SU-DHL-6 (cell line): Measurements from ENCODE around the gene TOMM40L.

Source experiments
- H2AFZ ChIP-seq: fragments of 200-600 bp; sonication (generic); 2 replicates; pipeline ENCODE4 v1.6.1; 2014; ENCODE audit warnings: low read depth, mild to moderate bottlenecking, moderate library complexity, mixed read lengths, antibody characterized with exemption, low read length; ENCODE audit not compliant: severe bottlenecking
- H3F3A ChIP-seq: fragments of 200-600 bp; shearing (Covaris generic); 2 replicates; pipeline ENCODE4 v1.6.0; 2016; ENCODE audit warnings: antibody characterized with exemption, mild to moderate bottlenecking; ENCODE audit not compliant: insufficient read depth
- H3K27ac ChIP-seq: fragments of 200-600 bp; sonication (generic); 2 replicates; pipeline ENCODE4 v1.5.1; 2016; ENCODE audit warnings: low read depth, mild to moderate bottlenecking, low read length, moderate library complexity, mixed read lengths
- H3K27me3 ChIP-seq: fragments of 200-600 bp; sonication (generic), shearing (Covaris generic); 2 replicates; pipeline ENCODE4 v1.6.0; 2014; ENCODE audit warnings: mild to moderate bottlenecking, low read length
- H3K36me3 ChIP-seq: fragments of 200-600 bp; sonication (generic); 2 replicates; pipeline ENCODE4 v1.6.1; 2014; ENCODE audit warnings: mild to moderate bottlenecking, low read length, mixed read lengths
- H3K4me2 ChIP-seq: fragments of 300-600, 200-600 bp; shearing (Covaris generic), sonication (generic); 2 replicates; pipeline ENCODE4 v1.6.0; 2014; ENCODE audit warnings: low read length, low read depth, mild to moderate bottlenecking; ENCODE audit not compliant: poor library complexity, severe bottlenecking
- H3K4me3 ChIP-seq: fragments of 200-600 bp; sonication (generic); 2 replicates; pipeline ENCODE4 v1.5.1; 2014; ENCODE audit warnings: antibody characterized with exemption, low read length, mild to moderate bottlenecking, mixed read lengths; ENCODE audit not compliant: insufficient read depth, poor library complexity, severe bottlenecking
- H3K79me2 ChIP-seq: fragments of 200-600 bp; sonication (generic); 2 replicates; pipeline ENCODE4 v1.6.1; 2014; ENCODE audit warnings: mild to moderate bottlenecking, low read length, moderate library complexity; ENCODE audit not compliant: insufficient read depth
- H3K9ac ChIP-seq: fragments of 200-600 bp; sonication (generic); 2 replicates; pipeline ENCODE4 v1.7.0; 2014; ENCODE audit warnings: mild to moderate bottlenecking, low read length
- H3K9me2 ChIP-seq: fragments of 200-600 bp; sonication (generic); replicated peaks from 2 replicates; pipeline ENCODE4 v1.6.1; 2014; ENCODE audit warnings: low read length; ENCODE audit not compliant: insufficient read depth
- H3K9me3 ChIP-seq: fragments of 200-600 bp; sonication (generic); 2 replicates; pipeline ENCODE4 v1.6.1; 2014; ENCODE audit warnings: low read length, mixed read lengths; ENCODE audit not compliant: insufficient read depth
- H4K20me1 ChIP-seq: fragments of 200-600 bp; sonication (generic); 2 replicates; pipeline ENCODE4 v1.6.1; 2014; ENCODE audit warnings: low read depth, mild to moderate bottlenecking, antibody characterized with exemption, low read length, moderate library complexity, mixed read lengths
- EZH2phosphoT487 ChIP-seq: fragments of 200-600 bp; sonication (generic), shearing (Covaris generic); conservative IDR thresholded peaks from 2 replicates; pipeline ENCODE4 v1.6.1; 2018; ENCODE audit warnings: mild to moderate bottlenecking, antibody characterized with exemption, low read length, moderate library complexity, mixed read lengths
- TF ChIP-seq, protein P1 (sequence below): fragments of 200-600 bp; sonication (generic); IDR thresholded peaks from one replicate; pipeline ENCODE4 v1.5.1; 2017; ENCODE audit warnings: antibody characterized with exemption, mild to moderate bottlenecking, low read length, moderate library complexity; ENCODE audit not compliant: insufficient read depth, poor library complexity, severe bottlenecking

Gene TOMM40L

GRCh38 chr1:161235957-161236775 lies 10.3 kb downstream of the TOMM40L start:
- Histone ChIP-seq H4K20me1 (no peaks in the 10 kb centered on the region), H2AFZ (no peak overlapping the region)
- no peak for TF ChIP-seq EZH2phosphoT487
- TF ChIP-seq, protein P1, sequence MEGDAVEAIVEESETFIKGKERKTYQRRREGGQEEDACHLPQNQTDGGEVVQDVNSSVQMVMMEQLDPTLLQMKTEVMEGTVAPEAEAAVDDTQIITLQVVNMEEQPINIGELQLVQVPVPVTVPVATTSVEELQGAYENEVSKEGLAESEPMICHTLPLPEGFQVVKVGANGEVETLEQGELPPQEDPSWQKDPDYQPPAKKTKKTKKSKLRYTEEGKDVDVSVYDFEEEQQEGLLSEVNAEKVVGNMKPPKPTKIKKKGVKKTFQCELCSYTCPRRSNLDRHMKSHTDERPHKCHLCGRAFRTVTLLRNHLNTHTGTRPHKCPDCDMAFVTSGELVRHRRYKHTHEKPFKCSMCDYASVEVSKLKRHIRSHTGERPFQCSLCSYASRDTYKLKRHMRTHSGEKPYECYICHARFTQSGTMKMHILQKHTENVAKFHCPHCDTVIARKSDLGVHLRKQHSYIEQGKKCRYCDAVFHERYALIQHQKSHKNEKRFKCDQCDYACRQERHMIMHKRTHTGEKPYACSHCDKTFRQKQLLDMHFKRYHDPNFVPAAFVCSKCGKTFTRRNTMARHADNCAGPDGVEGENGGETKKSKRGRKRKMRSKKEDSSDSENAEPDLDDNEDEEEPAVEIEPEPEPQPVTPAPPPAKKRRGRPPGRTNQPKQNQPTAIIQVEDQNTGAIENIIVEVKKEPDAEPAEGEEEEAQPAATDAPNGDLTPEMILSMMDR = no peak

DNA sequence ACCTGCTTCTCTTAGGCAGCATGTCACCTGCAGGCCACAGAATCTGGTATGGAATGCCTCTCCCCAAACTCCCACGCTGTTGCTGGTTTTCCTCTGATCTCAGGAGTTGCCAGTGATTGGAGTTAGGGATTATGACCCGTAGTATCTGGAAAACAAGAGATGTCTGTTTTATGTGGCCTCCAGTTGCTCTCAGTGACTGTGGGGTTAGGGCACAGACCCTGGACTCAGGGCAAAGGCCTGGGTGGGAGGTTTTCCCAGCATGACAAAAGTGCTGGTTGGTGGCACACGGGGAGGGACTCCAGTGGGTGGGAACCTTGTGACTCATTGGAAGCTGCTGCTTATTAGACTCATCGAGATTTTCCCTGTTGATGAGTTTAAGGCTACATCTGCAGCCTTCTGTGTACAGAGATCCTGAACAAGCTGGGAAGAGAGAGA lies 12.2 kb downstream of the TOMM40L start, which contains the start of gene NR1I3:
TSS of gene NR1I3 (minus strand) at position 165 of the 435 bp plus-strand sequence. CDS start 1,638 bp downstream, outside the sequence.
- Histone ChIP-seq H3K4me2 (no peak within 1 kb of the TSS), H3K27ac (no peak within 1 kb of the TSS), H2AFZ (no peak within 1 kb of the TSS), H3K27me3 (no peaks in the 10 kb centered on the region), H3K9me3 (no peaks in the 10 kb centered on the region), H3K36me3 (no peaks in the 10 kb centered on the region), H3F3A (no peaks in the 10 kb centered on the region), H3K79me2 (no peaks in the 10 kb centered on the region), H3K9me2 (no peaks in the 10 kb centered on the region), H3K9ac (no peak within 1 kb of the TSS), H4K20me1 (no peaks in the 10 kb centered on the region), H3K4me3 (no peak within 1 kb of the TSS)
- TF ChIP-seq, protein P1 = no peak
- TF ChIP-seq EZH2phosphoT487 = no peak

More at GRCh38 chr1:161235957-161236775, 10.3 kb downstream of the TOMM40L start:
- no peaks in the 10 kb centered on the region for H3F3A ChIP-seq
- H3K27ac ChIP-seq = no peak overlapping the region
- no peaks in the 10 kb centered on the region for H3K9me3 ChIP-seq
- H3K4me3 ChIP-seq = no peak overlapping the region
- H3K4me2 ChIP-seq = no peak overlapping the region
- H3K27me3 ChIP-seq = no peaks in the 10 kb centered on the region
- no peaks in the 10 kb centered on the region for H3K9me2 ChIP-seq
- no peaks in the 10 kb centered on the region for H3K79me2 ChIP-seq
- H3K36me3 ChIP-seq = no peaks in the 10 kb centered on the region
- no peak overlapping the region for H3K9ac ChIP-seq

DNA sequence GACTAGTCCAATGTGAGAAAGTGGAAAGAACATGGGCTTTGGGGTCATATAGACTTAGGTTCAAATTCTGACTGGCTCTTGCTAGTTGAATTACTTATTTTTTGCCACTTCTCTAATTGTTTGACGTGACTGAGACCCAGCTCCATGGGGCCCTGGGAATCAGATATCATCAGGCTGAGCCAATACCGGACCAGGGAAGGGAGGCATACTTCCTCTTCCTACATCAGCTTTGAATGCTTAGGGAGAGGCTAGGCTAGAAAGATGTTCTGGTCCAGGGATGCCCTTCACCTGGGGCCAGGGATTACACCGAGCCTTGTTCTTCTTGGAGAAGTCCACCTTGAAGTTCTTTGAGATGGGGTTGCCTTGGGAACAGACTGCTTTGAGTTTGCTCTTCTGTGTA lies 15.8 kb downstream of the TOMM40L start:
- no peaks in the 10 kb centered on the region for H3K36me3 ChIP-seq
- no peak overlapping the region for H2AFZ ChIP-seq

More for the DNA sequence above, 15.8 kb downstream of the TOMM40L start:
- Histone ChIP-seq H3K9me3 (no peaks in the 10 kb centered on the region), H3K4me3 (no peak overlapping the region), H3K27ac (no peak overlapping the region), H4K20me1 (no peaks in the 10 kb centered on the region), H3K9me2 (no peaks in the 10 kb centered on the region), H3F3A (no peaks in the 10 kb centered on the region), H3K27me3 (no peaks in the 10 kb centered on the region), H3K9ac (no peak overlapping the region), H3K79me2 (no peaks in the 10 kb centered on the region), H3K4me2 (no peak overlapping the region)
- TF ChIP-seq, protein P1 = no peak
- TF ChIP-seq EZH2phosphoT487 = no peak
